GM23338 (cell line): ENCODE measurements around the gene AGAP2. TPM values are rescaled to one million over a fixed set of nuclear protein-coding genes. Genes with fewer than 3 reads are reported as not detected.

Experiments used
- ATAC-seq: fragments of 200-7000 bp; cut with Tn5 transposase; 3 replicates; pipeline ENCODE4 v1.9.1; 2020
- DNase-seq: peaks from one replicate; pipeline ENCODE4 v3.0.0-alpha.2; 2015; ENCODE audit warnings: low spot score
- H2AFZ ChIP-seq: fragments of 200-600 bp; sonication (generic); 2 replicates; pipeline ENCODE4 v1.8.0; 2016; ENCODE audit warnings: antibody characterized with exemption, mild to moderate bottlenecking, moderate library complexity
- H3F3A ChIP-seq: fragments of 200-600 bp; sonication (generic); replicated peaks from 2 replicates; pipeline ENCODE4 v1.8.0; 2017; ENCODE audit warnings: antibody characterized with exemption, mixed run types, low read depth
- H3K27ac ChIP-seq: fragments of 200-600 bp; sonication (generic); 2 replicates; pipeline ENCODE4 v1.6.1; 2016; ENCODE audit warnings: low read depth
- H3K27me3 ChIP-seq: fragments of 200-600 bp; sonication (generic); 2 replicates; pipeline ENCODE4 v1.8.0; 2016; ENCODE audit warnings: mild to moderate bottlenecking, mixed run types, moderate library complexity; ENCODE audit not compliant: insufficient read depth
- H3K36me3 ChIP-seq: fragments of 200-600 bp; sonication (generic); 2 replicates; pipeline ENCODE4 v1.8.0; 2016; ENCODE audit warnings: mild to moderate bottlenecking; ENCODE audit not compliant: insufficient read depth
- H3K4me1 ChIP-seq: fragments of 200-600 bp; sonication (generic); 2 replicates; pipeline ENCODE4 v1.8.0; 2016; ENCODE audit warnings: mild to moderate bottlenecking, moderate library complexity; ENCODE audit not compliant: insufficient read depth
- H3K4me2 ChIP-seq: fragments of 200-600 bp; sonication (generic); 2 replicates; pipeline ENCODE4 v1.7.1; 2017; ENCODE audit warnings: mixed run types
- H3K4me3 ChIP-seq: fragments of 200-600 bp; sonication (generic); 2 replicates; pipeline ENCODE4 v1.6.1; 2016; ENCODE audit warnings: mixed run types
- H3K79me2 ChIP-seq: fragments of 200-600 bp; sonication (generic); replicated peaks from 2 replicates; pipeline ENCODE4 v1.8.0; 2017; ENCODE audit warnings: mild to moderate bottlenecking; ENCODE audit not compliant: insufficient read depth
- H3K9me2 ChIP-seq: fragments of 200-600 bp; sonication (generic); 2 replicates; pipeline ENCODE4 v1.8.0; 2017; ENCODE audit not compliant: insufficient read depth
- H4K20me1 ChIP-seq: fragments of 200-600 bp; sonication (generic); replicated peaks from 2 replicates; pipeline ENCODE4 v1.8.0; 2017; ENCODE audit warnings: mild to moderate bottlenecking; ENCODE audit not compliant: insufficient read depth
- H3K27ac Mint-ChIP-seq: 2 replicates; pipeline ENCODE4 v1.8.0; 2020; ENCODE audit warnings: inconsistent platforms, mild to moderate bottlenecking, moderate library complexity, mixed read lengths
- H3K27me3 Mint-ChIP-seq: 3 replicates; pipeline ENCODE4 v1.8.0; 2022; ENCODE audit warnings: low read depth, mild to moderate bottlenecking, moderate library complexity, mixed read lengths, inconsistent platforms; ENCODE audit not compliant: insufficient read depth, poor library complexity
- H3K36me3 Mint-ChIP-seq: 3 replicates; pipeline ENCODE4 v1.8.0; 2021; ENCODE audit warnings: low read depth, mild to moderate bottlenecking, inconsistent platforms, moderate library complexity, mixed read lengths
- H3K4me1 Mint-ChIP-seq: 3 replicates; pipeline ENCODE4 v1.8.0; 2020; ENCODE audit warnings: mild to moderate bottlenecking, inconsistent platforms, mixed read lengths
- H3K4me3 Mint-ChIP-seq: 3 replicates; pipeline ENCODE4 v1.8.0; 2021; ENCODE audit warnings: moderate library complexity, mild to moderate bottlenecking, inconsistent platforms, mixed read lengths
- H3K9me3 Mint-ChIP-seq: 3 replicates; pipeline ENCODE4 v1.8.0; 2020; ENCODE audit warnings: moderate library complexity, mild to moderate bottlenecking, inconsistent platforms, mixed read lengths
- CREB1 ChIP-seq: fragments of 250-450 bp; sonication (Bioruptor Pico); IDR thresholded peaks from 2 replicates; pipeline ENCODE4 v1.5.0; 2020; ENCODE audit warnings: low read depth, mild to moderate bottlenecking, moderate library complexity
- CTCF ChIP-seq, 2 experiments: fragments of 200-600 bp in 1 of 2; sonication (generic) in 1 of 2; conservative IDR thresholded peaks; 2 replicates each; pipeline versions ENCODE4 v1.5.1 to v1.6.1; 2016 to 2017; ENCODE audit warnings: antibody characterized with exemption in 2 of 2, low read depth in 2 of 2, mild to moderate bottlenecking in 2 of 2, moderate library complexity in 1 of 2
- ETS1 ChIP-seq: IDR thresholded peaks from 2 replicates; pipeline ENCODE4 v1.6.1; 2016; ENCODE audit warnings: antibody characterized with exemption
- EZH2 ChIP-seq: fragments of 200-600 bp; sonication (generic); IDR thresholded peaks from one replicate; pipeline ENCODE4 v1.8.0; 2017; ENCODE audit warnings: antibody characterized with exemption, mild to moderate bottlenecking, low read depth; ENCODE audit not compliant: unreplicated experiment
- EZH2phosphoT487 ChIP-seq: fragments of 200-600 bp; sonication (generic); IDR thresholded peaks from one replicate; pipeline ENCODE4 v1.8.1; 2018; ENCODE audit warnings: antibody characterized with exemption; ENCODE audit not compliant: unreplicated experiment
- JUNB ChIP-seq: IDR thresholded peaks from one replicate; pipeline ENCODE4 v1.6.1; 2016; ENCODE audit warnings: antibody characterized with exemption; ENCODE audit not compliant: unreplicated experiment
- NANOG ChIP-seq: IDR thresholded peaks from 2 replicates; pipeline ENCODE4 v1.6.1; 2016; ENCODE audit warnings: antibody characterized with exemption, borderline replicate concordance
- POLR2AphosphoS5 ChIP-seq: IDR thresholded peaks from 2 replicates; pipeline ENCODE4 v1.6.1; 2016; ENCODE audit warnings: antibody characterized with exemption, low read depth
- REST ChIP-seq: IDR thresholded peaks from one replicate; pipeline ENCODE4 v1.6.1; 2018; ENCODE audit warnings: antibody characterized with exemption; ENCODE audit not compliant: unreplicated experiment
- STAT1 ChIP-seq: IDR thresholded peaks from one replicate; pipeline ENCODE4 v1.6.1; 2016; ENCODE audit warnings: antibody characterized with exemption; ENCODE audit not compliant: unreplicated experiment
- ZNF114 ChIP-seq: fragments of 250-450 bp; sonication (Bioruptor Pico); IDR thresholded peaks from 2 replicates; pipeline ENCODE4 v1.5.0; 2020; ENCODE audit warnings: mild to moderate bottlenecking, moderate library complexity
- ZNF331 ChIP-seq: fragments of 250-450 bp; sonication (Bioruptor Pico); IDR thresholded peaks from 2 replicates; pipeline ENCODE4 v1.5.0; 2020; ENCODE audit warnings: low read depth, mild to moderate bottlenecking, moderate library complexity
- ZNF462 ChIP-seq: fragments of 250-450 bp; sonication (Bioruptor Pico); IDR thresholded peaks from 2 replicates; pipeline ENCODE4 v1.5.0; 2020; ENCODE audit warnings: mild to moderate bottlenecking, moderate library complexity
- polyA plus RNA-seq: library from polyadenylated mRNA; unstranded; fragments of >200 nt; fragmentation: Nextera tagmentation; extraction: Ambion mirVana; gene quantifications from 2 replicates; pipeline ENCODE4 v1.2.1, GENCODE V29; 2016
- total RNA-seq: library from RNA; depleted of rRNA; stranded (reverse); fragments of >200 nt; shearing (Covaris generic); gene quantifications from 2 replicates; pipeline ENCODE4 v1.2.3, GENCODE V29; 2014

AGAP2 gene
- total and polyA plus RNA-seq, 2 experiments from 2014 or later: 0.36 to 1.3 TPM

GRCh38 chr12:57757771-57758170, 19.2 kb upstream of the AGAP2 start:
- no peak overlapping the region for H2AFZ ChIP-seq
- H3F3A ChIP-seq: peaks cover 19% of the 10 kb centered on the region
- no peak overlapping the region for H3K27ac ChIP-seq
- ATAC-seq: no peak
- H3K4me3 ChIP-seq: no peak overlapping the region
- Mint-ChIP-seq H3K36me3 (no peaks in the 10 kb centered on the region; the same call in 2 of the 3 replicates), H3K9me3 (no peaks in the 10 kb centered on the region), H3K4me1 (peaks cover 28% of the 10 kb centered on the region), H3K27me3 (peaks cover 63% of the 10 kb centered on the region), H3K27ac (no peak overlapping the region), H3K4me3 (no peak overlapping the region)
- H3K36me3 ChIP-seq: no peaks in the 10 kb centered on the region
- no peaks in the 10 kb centered on the region for H3K79me2 ChIP-seq
- peaks cover 29% of the 10 kb centered on the region for H3K4me1 ChIP-seq
- no peaks in the 10 kb centered on the region for H3K9me2 ChIP-seq
- peaks cover 90% of the 10 kb centered on the region for H3K27me3 ChIP-seq
- DNase-seq: no peak
- H4K20me1 ChIP-seq: peaks cover 4% of the 10 kb centered on the region; the same call in 1 of the 2 replicates
- H3K4me2 ChIP-seq: no peak overlapping the region
- TF ChIP-seq CREB1 (CRISPR knock-in tag) (no peak), CTCF (conservative IDR thresholded peaks at IDR 0.05; ENCODE audit: low read depth in 2 of 2) (no peak), EZH2 (no peak), ZNF114 (CRISPR knock-in tag) (no peak), JUNB (no peak), ETS1 (no peak), POLR2AphosphoS5 (no peak), NANOG (no peak), STAT1 (no peak), ZNF462 (CRISPR knock-in tag) (no peak), ZNF331 (CRISPR knock-in tag) (no peak), REST (no peak), EZH2phosphoT487 (no peak)
